ENCODE results near the gene TAS2R3. TPM values are rescaled to one million over a fixed set of nuclear protein-coding genes. Genes with fewer than 3 reads are reported as not detected.

The TAS2R3 gene, protein sequence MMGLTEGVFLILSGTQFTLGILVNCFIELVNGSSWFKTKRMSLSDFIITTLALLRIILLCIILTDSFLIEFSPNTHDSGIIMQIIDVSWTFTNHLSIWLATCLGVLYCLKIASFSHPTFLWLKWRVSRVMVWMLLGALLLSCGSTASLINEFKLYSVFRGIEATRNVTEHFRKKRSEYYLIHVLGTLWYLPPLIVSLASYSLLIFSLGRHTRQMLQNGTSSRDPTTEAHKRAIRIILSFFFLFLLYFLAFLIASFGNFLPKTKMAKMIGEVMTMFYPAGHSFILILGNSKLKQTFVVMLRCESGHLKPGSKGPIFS
- total RNA-seq, result 0.44 and 1.2 TPM in 2 replicates

DNA sequence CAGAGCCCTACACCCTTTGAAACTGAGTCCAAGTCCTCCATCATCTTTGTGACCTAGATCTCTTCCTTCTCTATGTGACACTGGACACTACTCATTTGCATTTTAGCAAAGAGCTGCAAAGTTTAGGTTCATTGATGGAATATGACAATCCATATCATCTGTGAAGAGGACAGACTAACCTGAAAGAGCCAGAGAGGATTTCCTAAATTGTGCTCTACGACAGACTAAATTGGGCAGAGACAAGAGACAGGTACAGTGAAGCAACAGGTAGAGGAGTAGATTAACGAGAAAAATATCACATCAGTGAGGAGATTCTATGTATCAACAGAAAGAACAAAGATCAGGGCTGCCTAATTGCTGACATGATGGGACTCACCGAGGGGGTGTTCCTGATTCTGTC is at the start of gene TAS2R3:
Gene TAS2R3, plus strand, starts transcription at position 301 of the 400 bp plus-strand sequence. Its CDS starts 62 bp downstream, at position 363.

DNA sequence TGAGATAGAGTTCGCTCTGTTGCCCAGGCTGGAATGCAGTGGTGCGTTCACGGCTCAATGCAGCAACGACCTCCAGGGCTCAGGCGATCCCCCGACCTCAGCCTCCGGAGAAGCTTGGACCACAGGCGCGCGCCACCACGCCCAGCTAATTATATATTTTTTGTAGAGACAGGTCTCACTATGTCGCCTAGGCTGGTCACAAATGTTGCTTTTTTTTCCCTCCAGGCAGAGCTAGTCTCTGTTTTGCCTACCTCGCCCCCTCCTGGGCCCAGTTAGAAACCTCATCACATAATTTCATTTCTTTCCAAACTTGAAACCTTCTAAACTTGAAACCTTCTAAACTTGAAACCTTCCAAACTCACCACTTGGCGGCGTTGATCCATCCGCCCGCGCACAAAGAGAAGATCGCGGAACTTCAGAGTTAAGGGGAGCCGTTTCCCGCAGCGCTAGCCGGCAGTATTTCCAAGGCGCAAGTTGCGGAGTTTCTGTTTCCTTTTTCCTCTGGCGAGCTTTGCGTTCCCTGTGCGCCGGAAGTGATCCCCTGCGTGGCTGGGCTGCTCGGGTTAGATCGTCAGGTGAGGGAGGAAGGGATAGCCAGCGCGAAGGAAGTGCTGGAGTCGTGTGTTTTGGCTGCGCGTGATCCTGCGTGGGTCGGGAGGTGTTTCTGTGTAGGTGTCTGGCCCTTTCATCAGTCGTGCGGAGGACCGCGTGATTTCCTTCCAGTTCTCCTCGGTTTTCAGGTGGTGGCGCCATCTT is 25.9 kb upstream of the TAS2R3 start, which contains the start of gene SSBP1:
Gene SSBP1, plus strand, starts transcription at position 523 of the 756 bp plus-strand sequence. CDS start 809 bp downstream, outside the sequence.

DNA sequence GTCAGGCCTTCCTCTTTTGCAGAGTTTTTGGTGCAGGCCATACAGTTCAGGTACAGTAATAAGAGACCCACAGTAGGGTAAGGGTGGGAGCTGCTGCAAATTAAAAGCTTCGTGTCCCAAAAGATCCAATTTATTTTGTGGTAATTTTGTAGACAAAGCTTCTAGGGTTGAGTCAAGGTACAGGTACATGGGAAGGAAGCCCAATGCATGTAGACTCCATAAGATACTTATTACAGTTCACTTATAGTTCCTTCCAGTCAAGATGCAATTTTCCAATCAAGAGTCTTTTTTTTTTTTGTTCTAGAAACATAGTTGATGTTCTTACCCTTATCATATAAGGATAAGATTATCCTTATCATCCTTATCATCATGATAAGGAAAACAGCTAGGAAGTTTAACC is 12.5 kb downstream of the TAS2R3 start, which contains the start of gene TAS2R4:
Gene TAS2R4, plus strand, starts transcription at position 301 of the 400 bp plus-strand sequence. CDS start 1,815 bp downstream, outside the sequence.

GRCh38 chr7:141789917-141790316 is 26.0 kb downstream of the TAS2R3 start, which contains the start of gene TAS2R5:
Gene TAS2R5, plus strand, starts transcription at chr7:141790217. Its CDS starts 145 bp downstream, at chr7:141790362.

Other genes starting within 250 kb of the TAS2R3 start
- gene AGK, start 212.7 kb upstream of the TAS2R3 start, total RNA-seq, result 26.7 and 32.5 TPM in 2 replicates
- gene DENND11, start 61.9 kb upstream of the TAS2R3 start, total RNA-seq, result 7.1 and 8.4 TPM in 2 replicates
- gene WEE2, start 55.7 kb upstream of the TAS2R3 start, total RNA-seq, result not detected in 2 replicates
- gene SSBP1, start 25.7 kb upstream of the TAS2R3 start, total RNA-seq, result 127 and 211 TPM in 2 replicates
- gene TAS2R4, start 12.6 kb downstream of the TAS2R3 start, total RNA-seq, result 0.55 and 1.1 TPM in 2 replicates
- gene TAS2R5, start 26.1 kb downstream of the TAS2R3 start, total RNA-seq, result 0.55 and 1.00 TPM in 2 replicates
- gene PRSS37, start 77.4 kb downstream of the TAS2R3 start, total RNA-seq, result not detected in 2 replicates
- gene OR9A4, start 152.3 kb downstream of the TAS2R3 start, total RNA-seq, result not detected in 2 replicates
- gene CLEC5A, start 182.9 kb downstream of the TAS2R3 start, total RNA-seq, result under 0.01 TPM in 1 of 2 replicates, not detected in the other
- not detected in 2 replicates for gene TAS2R38, start 209.7 kb downstream of the TAS2R3 start, total RNA-seq
- gene MGAM, start 231.8 kb downstream of the TAS2R3 start, total RNA-seq, result 0.12 and 0.77 TPM in 2 replicates